Transverse colon (tissue), 3 donors: Measurements from ENCODE around the gene CCDC88C.

Source experiments
- CTCF ChIP-seq, 5 experiments: fragments of 200-600 bp in 3 of 5; fragments of 450-650 bp in 2 of 5; sonication (generic) in 3 of 5; IDR thresholded peaks; 1 replicate in 2 of 5; 2 replicates in 3 of 5; pipeline ENCODE4 v1.5.1; 2016 to 2017; ENCODE audit warnings: antibody characterized with exemption in 5 of 5, inconsistent platforms in 3 of 5, mild to moderate bottlenecking in 2 of 5, moderate library complexity in 1 of 5
- POLR2A ChIP-seq: fragments of 450-650 bp; IDR thresholded peaks from one replicate; pipeline ENCODE4 v1.6.1; 2016; ENCODE audit warnings: antibody characterized with exemption, mild to moderate bottlenecking, moderate library complexity

DNA sequence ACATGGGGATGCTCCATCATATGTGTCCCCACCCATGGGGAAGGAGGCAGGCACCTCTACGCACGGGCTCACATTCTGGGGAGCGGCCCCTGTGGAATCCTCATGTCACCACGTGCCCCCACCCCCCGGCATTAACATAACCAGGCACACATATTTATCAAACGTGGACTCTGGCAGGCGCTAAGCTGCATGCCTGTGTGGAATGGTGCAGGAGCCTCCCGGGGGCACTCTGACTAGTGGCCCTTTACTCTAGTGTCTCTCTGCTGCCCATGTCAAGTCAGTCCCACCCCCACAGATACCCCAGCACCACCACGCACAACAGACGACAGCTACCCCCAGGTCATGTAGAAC is 66.1 kb downstream of the CCDC88C start:
- TF ChIP-seq CTCF (IDR thresholded peaks at IDR 0.05) (no peak), POLR2A (no peak)
